Neural progenitor cell (in vitro differentiated cells): ENCODE results near the gene FRMPD4. TPM values are rescaled to one million over a fixed set of nuclear protein-coding genes. Genes with fewer than 3 reads are reported as not detected.

Experiments
- DNase-seq: peaks from one replicate; pipeline ENCODE4 v3.0.0-alpha.2; 2016; ENCODE audit warnings: low spot score
- H2AFZ ChIP-seq: fragments of 200-600 bp; sonication (generic); replicated peaks from 2 replicates; pipeline ENCODE4 v1.6.1; 2016; ENCODE audit warnings: antibody characterized with exemption
- H3F3A ChIP-seq: fragments of 200-600 bp; sonication (generic); 2 replicates; pipeline ENCODE4 v1.6.1; 2016; ENCODE audit warnings: antibody characterized with exemption, low read depth
- H3K27ac ChIP-seq: fragments of 200-600 bp; sonication (generic); 2 replicates; pipeline ENCODE4 v1.5.1; 2016; ENCODE audit warnings: mild to moderate bottlenecking
- H3K27me3 ChIP-seq: fragments of 200-600 bp; sonication (generic); 2 replicates; pipeline ENCODE4 v1.6.1; 2016; ENCODE audit warnings: mild to moderate bottlenecking, moderate library complexity
- H3K36me3 ChIP-seq: fragments of 200-600 bp; sonication (generic); 2 replicates; pipeline ENCODE4 v1.5.1; 2016
- H3K4me1 ChIP-seq: fragments of 200-600 bp; sonication (generic); 2 replicates; pipeline ENCODE4 v1.6.1; 2016; ENCODE audit warnings: mixed run types
- H3K4me2 ChIP-seq: fragments of 200-600 bp; sonication (generic); 2 replicates; pipeline ENCODE4 v1.6.1; 2016
- H3K4me3 ChIP-seq: fragments of 200-600 bp; sonication (generic); 2 replicates; pipeline ENCODE4 v1.5.1; 2016
- H3K79me2 ChIP-seq: fragments of 200-600 bp; sonication (generic); 2 replicates; pipeline ENCODE4 v1.6.1; 2016; ENCODE audit warnings: low read depth
- H3K9ac ChIP-seq: fragments of 200-600 bp; sonication (generic); 2 replicates; pipeline ENCODE4 v1.6.1; 2016
- H3K9me3 ChIP-seq: fragments of 200-600 bp; sonication (generic); 2 replicates; pipeline ENCODE4 v1.5.1; 2016; ENCODE audit warnings: low read depth
- H4K20me1 ChIP-seq: fragments of 200-600 bp; sonication (generic); 2 replicates; pipeline ENCODE4 v1.6.1; 2016; ENCODE audit warnings: low read depth
- H3K27ac Mint-ChIP-seq: 3 replicates; pipeline ENCODE4 v1.8.0; 2021; ENCODE audit warnings: mixed read lengths
- H3K27me3 Mint-ChIP-seq: 2 replicates; pipeline ENCODE4 v1.8.0; 2022; ENCODE audit warnings: low read depth, mild to moderate bottlenecking, inconsistent platforms, moderate library complexity, mixed read lengths; ENCODE audit not compliant: insufficient read depth
- H3K36me3 Mint-ChIP-seq: 3 replicates; pipeline ENCODE4 v1.8.0; 2021; ENCODE audit warnings: mixed read lengths
- H3K4me1 Mint-ChIP-seq: 3 replicates; pipeline ENCODE4 v1.8.0; 2021; ENCODE audit warnings: mixed read lengths
- H3K4me3 Mint-ChIP-seq: 3 replicates; pipeline ENCODE4 v1.8.0; 2021; ENCODE audit warnings: mild to moderate bottlenecking, moderate library complexity, mixed read lengths
- H3K9me3 Mint-ChIP-seq: 3 replicates; pipeline ENCODE4 v1.8.0; 2020; ENCODE audit warnings: mixed read lengths
- CTCF ChIP-seq: fragments of 200-600 bp; sonication (generic); IDR thresholded peaks from 2 replicates; pipeline ENCODE4 v1.5.1; 2017; ENCODE audit warnings: antibody characterized with exemption, mild to moderate bottlenecking
- EZH2 ChIP-seq: fragments of 200-600 bp; sonication (generic); IDR thresholded peaks from 2 replicates; pipeline ENCODE4 v1.6.1; 2017; ENCODE audit warnings: antibody characterized with exemption, mild to moderate bottlenecking, moderate library complexity
- EZH2phosphoT487 ChIP-seq: fragments of 200-600 bp; sonication (generic); IDR thresholded peaks from 2 replicates; pipeline ENCODE4 v1.6.1; 2017; ENCODE audit warnings: antibody characterized with exemption
- total RNA-seq: library from RNA; depleted of rRNA; stranded (reverse); fragments of >200 nt; gene quantifications from 2 replicates; pipeline ENCODE4 v1.2.3, GENCODE V29; 2015; ENCODE audit warnings: low replicate concordance

FRMPD4 gene
- total RNA-seq, 1 donor from 2014 or later = not detected

DNA sequence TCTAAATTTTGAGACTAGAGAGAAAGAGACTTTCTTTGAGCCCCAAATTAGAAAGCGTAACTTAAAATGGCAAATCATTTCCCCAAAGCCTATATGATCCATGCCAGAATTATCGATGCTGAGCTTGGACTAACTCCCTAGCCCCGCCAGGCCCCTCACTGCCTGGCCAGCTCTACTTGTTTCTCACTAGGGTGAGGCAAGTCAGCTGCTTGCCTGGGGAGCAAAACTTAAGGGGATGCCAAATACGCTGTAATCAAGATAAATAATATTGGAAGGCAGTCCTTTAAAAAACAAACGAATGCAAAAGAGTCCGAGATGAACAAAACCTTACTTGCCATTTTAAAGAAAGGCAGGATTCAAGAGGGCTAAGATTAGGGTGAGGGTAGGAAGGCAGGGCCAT is 236.0 kb downstream of the FRMPD4 start:
- Histone ChIP-seq H3K4me2 (no peak overlapping the region), H3K36me3 (no peaks in the 10 kb centered on the region), H3F3A (no peaks in the 10 kb centered on the region), H2AFZ (no peak overlapping the region), H3K9ac (no peak overlapping the region), H3K9me3 (peaks cover 4% of the 10 kb centered on the region), H3K4me3 (no peak overlapping the region), H3K79me2 (no peaks in the 10 kb centered on the region), H3K27me3 (no peaks in the 10 kb centered on the region), H3K4me1 (no peaks in the 10 kb centered on the region), H3K27ac (no peak overlapping the region), H4K20me1 (no peaks in the 10 kb centered on the region)
- Mint-ChIP-seq H3K4me3 (no peak overlapping the region), H3K27me3 (no peaks in the 10 kb centered on the region), H3K4me1 (peaks cover 3% of the 10 kb centered on the region), H3K9me3 (no peaks in the 10 kb centered on the region), H3K36me3 (no peaks in the 10 kb centered on the region), H3K27ac (no peak overlapping the region)
- no peak for TF ChIP-seq EZH2
- TF ChIP-seq CTCF = no peak
- no peak for TF ChIP-seq EZH2phosphoT487
- DNase-seq = no peak

DNA sequence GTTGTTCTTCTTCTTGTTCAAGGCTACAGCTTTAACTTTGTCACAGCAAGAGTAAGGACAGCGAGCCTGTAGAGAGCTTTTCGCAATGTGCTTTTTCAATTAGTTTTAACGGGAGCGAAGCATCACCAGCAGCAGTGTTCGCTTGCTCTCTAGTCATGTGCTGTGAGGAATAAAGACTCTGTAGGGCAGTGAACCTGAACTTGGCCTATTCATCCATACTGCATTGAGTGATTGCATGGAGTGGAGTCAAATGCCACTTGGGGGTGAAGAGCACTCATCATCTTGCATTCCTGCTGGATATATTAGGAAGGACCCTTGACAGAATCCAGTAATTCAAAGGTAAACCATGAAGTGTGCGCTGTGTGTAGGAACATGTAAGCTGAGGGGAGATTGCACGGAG is 240.0 kb downstream of the FRMPD4 start:
- no peaks in the 10 kb centered on the region for H3K36me3 ChIP-seq
- DNase-seq = no peak
- no peak overlapping the region for H3K4me3 ChIP-seq

GRCh38 chrX:12378706-12379105 is 240.4 kb downstream of the FRMPD4 start:
- no peak overlapping the region for H3K9ac ChIP-seq
- H3K4me1 ChIP-seq = no peaks in the 10 kb centered on the region
- H3K36me3 ChIP-seq = no peaks in the 10 kb centered on the region
- no peak overlapping the region for H3K27ac ChIP-seq
- no peaks in the 10 kb centered on the region for H3K79me2 ChIP-seq
- Mint-ChIP-seq H3K9me3 (no peaks in the 10 kb centered on the region), H3K27ac (no peak overlapping the region), H3K4me3 (no peak overlapping the region), H3K36me3 (no peaks in the 10 kb centered on the region), H3K4me1 (no peaks in the 10 kb centered on the region), H3K27me3 (peaks cover 2% of the 10 kb centered on the region)
- H4K20me1 ChIP-seq = no peaks in the 10 kb centered on the region
- H3K9me3 ChIP-seq = no peaks in the 10 kb centered on the region
- H3F3A ChIP-seq = no peaks in the 10 kb centered on the region
- DNase-seq = no peak
- no peak overlapping the region for H3K4me2 ChIP-seq
- no peaks in the 10 kb centered on the region for H3K27me3 ChIP-seq
- H3K4me3 ChIP-seq = no peak overlapping the region
- no peak overlapping the region for H2AFZ ChIP-seq
- TF ChIP-seq CTCF (no peak), EZH2phosphoT487 (no peak), EZH2 (no peak)

More for the DNA sequence above, 240.0 kb downstream of the FRMPD4 start:
- Histone ChIP-seq H3K9me3 (no peaks in the 10 kb centered on the region), H3F3A (no peaks in the 10 kb centered on the region), H4K20me1 (no peaks in the 10 kb centered on the region), H3K4me2 (no peak overlapping the region), H3K79me2 (no peaks in the 10 kb centered on the region), H3K27me3 (no peaks in the 10 kb centered on the region), H3K4me1 (no peaks in the 10 kb centered on the region), H3K27ac (no peak overlapping the region), H2AFZ (no peak overlapping the region), H3K9ac (no peak overlapping the region)
- Mint-ChIP-seq H3K36me3 (no peaks in the 10 kb centered on the region), H3K27ac (no peak overlapping the region), H3K27me3 (peaks cover 2% of the 10 kb centered on the region), H3K4me1 (peaks cover 3% of the 10 kb centered on the region), H3K4me3 (no peak overlapping the region), H3K9me3 (no peaks in the 10 kb centered on the region)
- TF ChIP-seq EZH2 (no peak), CTCF (no peak), EZH2phosphoT487 (no peak)

DNA sequence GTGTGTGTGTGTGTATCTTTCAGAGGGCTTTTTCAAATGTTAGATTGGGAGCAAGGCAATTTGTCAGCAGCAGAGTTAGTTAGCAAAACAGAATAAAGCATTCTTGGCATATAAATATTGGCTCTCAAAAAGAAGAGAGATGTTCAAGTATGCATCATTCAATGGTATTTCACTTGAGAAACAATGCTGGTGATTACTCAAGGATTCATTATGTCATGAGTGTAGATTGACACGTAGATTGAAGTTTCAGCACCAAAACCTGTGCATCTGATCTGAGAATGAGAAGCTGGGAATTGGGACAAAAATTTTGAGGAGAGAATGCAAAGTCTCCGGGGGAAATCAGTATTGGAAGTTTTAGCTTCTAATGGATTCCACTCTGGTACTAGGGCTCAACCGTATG is 241.4 kb downstream of the FRMPD4 start:
- H3K4me2 ChIP-seq = no peak overlapping the region

More for the DNA sequence above, 241.4 kb downstream of the FRMPD4 start:
- DNase-seq = no peak
- Histone ChIP-seq H2AFZ (no peak overlapping the region), H3F3A (no peaks in the 10 kb centered on the region), H3K9ac (no peak overlapping the region), H3K27me3 (no peaks in the 10 kb centered on the region), H3K36me3 (no peaks in the 10 kb centered on the region), H3K4me1 (no peaks in the 10 kb centered on the region), H3K9me3 (no peaks in the 10 kb centered on the region), H3K4me3 (no peak overlapping the region), H4K20me1 (no peaks in the 10 kb centered on the region), H3K79me2 (no peaks in the 10 kb centered on the region), H3K27ac (no peak overlapping the region)
- Mint-ChIP-seq H3K27ac (no peak overlapping the region), H3K36me3 (no peaks in the 10 kb centered on the region), H3K4me1 (no peaks in the 10 kb centered on the region), H3K9me3 (no peaks in the 10 kb centered on the region), H3K27me3 (peaks cover 2% of the 10 kb centered on the region), H3K4me3 (no peak overlapping the region)
- no peak for TF ChIP-seq EZH2
- no peak for TF ChIP-seq CTCF
- no peak for TF ChIP-seq EZH2phosphoT487
